Right lobe of liver (tissue), 4 donors: ENCODE measurements around the gene PLSCR1.

Experiments
- POLR2A ChIP-seq: fragments of 450-650 bp; IDR thresholded peaks from one replicate; pipeline ENCODE4 v1.6.1; 2017; ENCODE audit warnings: antibody characterized with exemption, mild to moderate bottlenecking
- TF ChIP-seq, protein P1 (sequence below), 4 donors: fragments of 200-600 bp in 3 of 4; fragments of 450-650 bp in 1 of 4; IDR thresholded peaks; one replicate each; pipeline versions ENCODE4 v1.5.1 to v1.8.0; 2016 to 2022; ENCODE audit warnings: antibody characterized with exemption in 4 of 4, mild to moderate bottlenecking in 2 of 4
- donor health status: DM: no; HTN: no; CAD: no.
- donor health status: DM: no; HTN: no; CAD: no.
- donor health status: DM: no; HTN: yes; CAD: no.

DNA sequence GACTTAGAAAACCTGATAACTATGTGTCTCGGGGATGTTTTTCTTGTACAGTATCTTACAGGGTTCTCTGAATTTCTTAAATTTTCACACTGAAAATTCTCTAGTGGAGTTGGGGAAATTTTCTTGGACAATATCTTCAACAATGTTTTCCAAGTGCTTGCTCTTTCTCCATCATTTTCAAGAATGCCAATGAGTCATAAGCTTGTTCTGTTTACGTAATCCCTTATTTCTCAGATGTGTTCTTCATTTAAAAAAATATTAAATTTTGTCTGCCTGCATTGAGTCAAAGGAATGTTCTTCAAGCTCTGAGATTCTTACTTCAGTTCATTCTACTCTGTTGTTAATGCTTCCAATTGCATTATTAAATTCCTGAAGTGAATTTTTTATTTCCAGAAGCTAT is 53.1 kb downstream of the PLSCR1 start:
- TF ChIP-seq, protein P1, sequence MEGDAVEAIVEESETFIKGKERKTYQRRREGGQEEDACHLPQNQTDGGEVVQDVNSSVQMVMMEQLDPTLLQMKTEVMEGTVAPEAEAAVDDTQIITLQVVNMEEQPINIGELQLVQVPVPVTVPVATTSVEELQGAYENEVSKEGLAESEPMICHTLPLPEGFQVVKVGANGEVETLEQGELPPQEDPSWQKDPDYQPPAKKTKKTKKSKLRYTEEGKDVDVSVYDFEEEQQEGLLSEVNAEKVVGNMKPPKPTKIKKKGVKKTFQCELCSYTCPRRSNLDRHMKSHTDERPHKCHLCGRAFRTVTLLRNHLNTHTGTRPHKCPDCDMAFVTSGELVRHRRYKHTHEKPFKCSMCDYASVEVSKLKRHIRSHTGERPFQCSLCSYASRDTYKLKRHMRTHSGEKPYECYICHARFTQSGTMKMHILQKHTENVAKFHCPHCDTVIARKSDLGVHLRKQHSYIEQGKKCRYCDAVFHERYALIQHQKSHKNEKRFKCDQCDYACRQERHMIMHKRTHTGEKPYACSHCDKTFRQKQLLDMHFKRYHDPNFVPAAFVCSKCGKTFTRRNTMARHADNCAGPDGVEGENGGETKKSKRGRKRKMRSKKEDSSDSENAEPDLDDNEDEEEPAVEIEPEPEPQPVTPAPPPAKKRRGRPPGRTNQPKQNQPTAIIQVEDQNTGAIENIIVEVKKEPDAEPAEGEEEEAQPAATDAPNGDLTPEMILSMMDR (IDR thresholded peaks at IDR 0.05) = no peak
- TF ChIP-seq POLR2A = no peak
